Neuronal stem cell (in vitro differentiated cells): ENCODE measurements around the gene RYR2.

Source experiments
- DNase-seq: peaks from one replicate; pipeline ENCODE4 v3.0.0-alpha.2; 2013; ENCODE audit warnings: low spot score
- H2AFZ ChIP-seq: one replicate; pipeline ENCODE4 v1.6.1; 2013; ENCODE audit warnings: mild to moderate bottlenecking, low read length, inconsistent platforms
- H2AK5ac ChIP-seq: 2 replicates; pipeline ENCODE4 v1.6.1; 2013; ENCODE audit warnings: low read depth, mild to moderate bottlenecking, inconsistent platforms, low read length, moderate library complexity, mixed read lengths
- H2BK120ac ChIP-seq: 2 replicates; pipeline ENCODE4 v1.6.1; 2013; ENCODE audit warnings: low read depth, mild to moderate bottlenecking, inconsistent platforms, low read length, moderate library complexity, mixed read lengths
- H2BK12ac ChIP-seq: one replicate; pipeline ENCODE4 v1.6.1; 2013; ENCODE audit warnings: low read length, inconsistent platforms
- H2BK15ac ChIP-seq: 2 replicates; pipeline ENCODE4 v1.6.1; 2013; ENCODE audit warnings: mild to moderate bottlenecking, low read length, inconsistent platforms, mixed read lengths
- H2BK5ac ChIP-seq: one replicate; pipeline ENCODE4 v1.6.1; 2013; ENCODE audit warnings: inconsistent platforms, mild to moderate bottlenecking, low read length, moderate library complexity
- H3K14ac ChIP-seq: one replicate; pipeline ENCODE4 v1.6.1; 2013; ENCODE audit warnings: low read length, inconsistent platforms
- H3K18ac ChIP-seq: 2 replicates; pipeline ENCODE4 v1.6.1; 2013; ENCODE audit warnings: low read length, inconsistent platforms
- H3K23ac ChIP-seq: 2 replicates; pipeline ENCODE4 v1.6.1; 2013; ENCODE audit warnings: low read depth, mild to moderate bottlenecking, mixed read lengths, low read length, inconsistent platforms; ENCODE audit not compliant: poor library complexity
- H3K27ac ChIP-seq: replicated peaks from 3 replicates; pipeline ENCODE4 v1.5.1; 2013; ENCODE audit warnings: low read length, inconsistent platforms
- H3K27me3 ChIP-seq, 3 experiments: 2 replicates each; pipeline ENCODE4 v1.6.1; 2013; ENCODE audit warnings: low read length in 3 of 3, mild to moderate bottlenecking in 2 of 3, inconsistent platforms in 1 of 3, low read depth in 1 of 3, mixed read lengths in 1 of 3, moderate library complexity in 1 of 3; ENCODE audit not compliant: control insufficient read depth in 3 of 3, insufficient read depth in 3 of 3
- H3K36me3 ChIP-seq, 2 donors: replicated peaks in 1 of 2; 2 replicates each; pipeline ENCODE4 v1.6.1; 2013; ENCODE audit warnings: low read length in 2 of 2; ENCODE audit not compliant: control insufficient read depth in 2 of 2, insufficient read depth in 2 of 2
- H3K4ac ChIP-seq: 2 replicates; pipeline ENCODE4 v1.6.1; 2013; ENCODE audit warnings: inconsistent platforms, mild to moderate bottlenecking, low read length, moderate library complexity
- H3K4me1 ChIP-seq, 2 donors: 1 replicate in 1 of 2; 2 replicates in 1 of 2; pipeline ENCODE4 v1.6.1; 2013; ENCODE audit warnings: low read length in 2 of 2, low read depth in 1 of 2; ENCODE audit not compliant: control insufficient read depth in 2 of 2, insufficient read depth in 1 of 2
- H3K4me2 ChIP-seq: one replicate; pipeline ENCODE4 v1.6.1; 2013; ENCODE audit warnings: mild to moderate bottlenecking, low read length, inconsistent platforms; ENCODE audit not compliant: insufficient read depth, poor library complexity, severe bottlenecking
- H3K4me3 ChIP-seq, 2 donors: 2 replicates each; pipeline ENCODE4 v1.5.1; 2013; ENCODE audit warnings: low read length in 2 of 2, mild to moderate bottlenecking in 2 of 2, inconsistent platforms in 1 of 2, moderate library complexity in 1 of 2
- H3K79me1 ChIP-seq: one replicate; pipeline ENCODE4 v1.6.1; 2013; ENCODE audit warnings: low read depth, mild to moderate bottlenecking, inconsistent platforms, low read length, moderate library complexity
- H3K9ac ChIP-seq: one replicate; pipeline ENCODE4 v1.6.1; 2013; ENCODE audit warnings: mild to moderate bottlenecking, low read depth, low read length, inconsistent platforms; ENCODE audit not compliant: poor library complexity
- H3K9me3 ChIP-seq, 2 donors: replicated peaks in 1 of 2; 2 replicates each; pipeline versions ENCODE3 to v1.6.1; 2013; ENCODE audit warnings: low read length in 2 of 2, mild to moderate bottlenecking in 2 of 2, inconsistent platforms in 1 of 2, low read depth in 1 of 2, mixed read lengths in 1 of 2, moderate library complexity in 1 of 2; ENCODE audit not compliant: control insufficient read depth in 2 of 2, insufficient read depth in 1 of 2
- H4K8ac ChIP-seq: one replicate; pipeline ENCODE4 v1.6.1; 2013; ENCODE audit warnings: low read depth, mild to moderate bottlenecking, inconsistent platforms, low read length, moderate library complexity
- H4K91ac ChIP-seq: one replicate; pipeline ENCODE4 v1.6.1; 2013; ENCODE audit warnings: low read length, low read depth, mild to moderate bottlenecking, inconsistent platforms; ENCODE audit not compliant: poor library complexity
- WGBS, 2 donors: extraction: QIAGEN DNeasy Blood & Tissue Kit; methylation state at CpG; one replicate each; pipeline ENCODE4 v1.1.7; 2013; ENCODE audit warnings: missing lambda C conversion rate in 2 of 2, mixed read lengths in 1 of 2; ENCODE audit not compliant: insufficient read length in 2 of 2, insufficient replicate concordance in 1 of 2; ENCODE audit errors: extremely low coverage in 2 of 2; 5-methylcytosine and 5-hydroxymethylcytosine counted together

RYR2 gene

GRCh38 chr1:237255071-237255470 lies 213.1 kb downstream of the RYR2 start:
- Histone ChIP-seq H3K36me3 (no peaks in the 10 kb centered on the region), H2BK5ac (no peak overlapping the region), H2BK12ac (no peak overlapping the region), H3K79me1 (no peaks in the 10 kb centered on the region), H3K4me1 (no peaks in the 10 kb centered on the region), H3K23ac (no peak overlapping the region), H3K4me2 (no peak overlapping the region), H2AK5ac (no peak overlapping the region), H3K27ac (no peak overlapping the region), H3K4me3 (no peak overlapping the region), H3K27me3 (no peaks in the 10 kb centered on the region), H2BK15ac (no peak overlapping the region), H3K9ac (no peak overlapping the region), H3K9me3 (no peaks in the 10 kb centered on the region), H3K14ac (no peak overlapping the region), H3K4ac (no peak overlapping the region), H4K91ac (no peak overlapping the region), H4K8ac (no peak overlapping the region), H2AFZ (no peak overlapping the region), H2BK120ac (no peak overlapping the region), H3K18ac (no peak overlapping the region)
- no CpG with 5 or more reads among the region's 1 CpG for WGBS, 2 donors
- DNase-seq = no peak

GRCh38 chr1:237258871-237259270 lies 216.9 kb downstream of the RYR2 start:
- Histone ChIP-seq H3K23ac (no peak overlapping the region), H3K36me3 (no peaks in the 10 kb centered on the region), H3K4me2 (no peak overlapping the region), H3K4ac (no peak overlapping the region), H2BK15ac (no peak overlapping the region), H2BK120ac (no peak overlapping the region), H3K79me1 (no peaks in the 10 kb centered on the region), H2BK12ac (no peak overlapping the region), H4K8ac (no peak overlapping the region), H3K18ac (no peak overlapping the region), H3K27me3 (no peaks in the 10 kb centered on the region), H3K4me3 (no peak overlapping the region), H3K9ac (no peak overlapping the region), H4K91ac (no peak overlapping the region), H3K27ac (no peak overlapping the region), H2BK5ac (no peak overlapping the region), H3K14ac (no peak overlapping the region), H3K4me1 (no peaks in the 10 kb centered on the region), H2AFZ (no peak overlapping the region), H3K9me3 (no peaks in the 10 kb centered on the region), H2AK5ac (no peak overlapping the region)
- DNase-seq = no peak

GRCh38 chr1:237261198-237261597 lies 219.2 kb downstream of the RYR2 start:
- Histone ChIP-seq H3K4me1 (no peaks in the 10 kb centered on the region), H2AFZ (no peak overlapping the region), H3K23ac (no peak overlapping the region), H3K27me3 (no peaks in the 10 kb centered on the region), H4K91ac (no peak overlapping the region), H3K9me3 (no peaks in the 10 kb centered on the region), H2AK5ac (no peak overlapping the region), H3K14ac (no peak overlapping the region), H2BK12ac (no peak overlapping the region), H3K36me3 (no peaks in the 10 kb centered on the region), H3K27ac (no peak overlapping the region), H2BK15ac (no peak overlapping the region), H3K18ac (no peak overlapping the region), H3K4me2 (no peak overlapping the region), H2BK5ac (no peak overlapping the region), H3K4ac (no peak overlapping the region), H3K4me3 (no peak overlapping the region), H3K9ac (no peak overlapping the region), H3K79me1 (no peaks in the 10 kb centered on the region), H4K8ac (no peak overlapping the region), H2BK120ac (no peak overlapping the region)
- WGBS, 2 donors = no CpG with 5 or more reads among the region's 4 CpGs
- DNase-seq = no peak

GRCh38 chr1:237267743-237268142 lies 225.8 kb downstream of the RYR2 start:
- Histone ChIP-seq H3K23ac (no peak overlapping the region), H3K18ac (no peak overlapping the region), H4K91ac (no peak overlapping the region), H2BK12ac (no peak overlapping the region), H3K4me2 (no peak overlapping the region), H3K27me3 (no peaks in the 10 kb centered on the region), H3K4ac (no peak overlapping the region), H3K9me3 (no peaks in the 10 kb centered on the region), H2BK15ac (no peak overlapping the region), H2BK120ac (no peak overlapping the region), H3K79me1 (no peaks in the 10 kb centered on the region), H2BK5ac (no peak overlapping the region), H3K14ac (no peak overlapping the region), H3K36me3 (no peaks in the 10 kb centered on the region), H4K8ac (no peak overlapping the region), H3K4me1 (no peaks in the 10 kb centered on the region), H3K27ac (no peak overlapping the region), H3K4me3 (no peak overlapping the region), H2AFZ (no peak overlapping the region), H2AK5ac (no peak overlapping the region), H3K9ac (no peak overlapping the region)
- DNase-seq = no peak
- WGBS, 2 donors = no CpG with 5 or more reads among the region's 2 CpGs
